HG02870 (cell line): ENCODE measurements around the gene SARS2.
A peak's percentile ranks its signal among the peaks of the same experiment; 100 is the strongest.
"Not testable (repeated sequence)": the region's sequence is repeated elsewhere in the genome, so short reads cannot be mapped to it uniquely, and the experiment has no call there.

Source experiments
- ATAC-seq: cut with Tn5 transposase; IDR thresholded peaks from one replicate; pipeline ENCODE4 v1.9.1; 2021; ENCODE audit warnings: mild to moderate bottlenecking, moderate library complexity; ENCODE audit not compliant: unreplicated experiment

Gene SARS2, protein sequence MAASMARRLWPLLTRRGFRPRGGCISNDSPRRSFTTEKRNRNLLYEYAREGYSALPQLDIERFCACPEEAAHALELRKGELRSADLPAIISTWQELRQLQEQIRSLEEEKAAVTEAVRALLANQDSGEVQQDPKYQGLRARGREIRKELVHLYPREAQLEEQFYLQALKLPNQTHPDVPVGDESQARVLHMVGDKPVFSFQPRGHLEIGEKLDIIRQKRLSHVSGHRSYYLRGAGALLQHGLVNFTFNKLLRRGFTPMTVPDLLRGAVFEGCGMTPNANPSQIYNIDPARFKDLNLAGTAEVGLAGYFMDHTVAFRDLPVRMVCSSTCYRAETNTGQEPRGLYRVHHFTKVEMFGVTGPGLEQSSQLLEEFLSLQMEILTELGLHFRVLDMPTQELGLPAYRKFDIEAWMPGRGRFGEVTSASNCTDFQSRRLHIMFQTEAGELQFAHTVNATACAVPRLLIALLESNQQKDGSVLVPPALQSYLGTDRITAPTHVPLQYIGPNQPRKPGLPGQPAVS

DNA sequence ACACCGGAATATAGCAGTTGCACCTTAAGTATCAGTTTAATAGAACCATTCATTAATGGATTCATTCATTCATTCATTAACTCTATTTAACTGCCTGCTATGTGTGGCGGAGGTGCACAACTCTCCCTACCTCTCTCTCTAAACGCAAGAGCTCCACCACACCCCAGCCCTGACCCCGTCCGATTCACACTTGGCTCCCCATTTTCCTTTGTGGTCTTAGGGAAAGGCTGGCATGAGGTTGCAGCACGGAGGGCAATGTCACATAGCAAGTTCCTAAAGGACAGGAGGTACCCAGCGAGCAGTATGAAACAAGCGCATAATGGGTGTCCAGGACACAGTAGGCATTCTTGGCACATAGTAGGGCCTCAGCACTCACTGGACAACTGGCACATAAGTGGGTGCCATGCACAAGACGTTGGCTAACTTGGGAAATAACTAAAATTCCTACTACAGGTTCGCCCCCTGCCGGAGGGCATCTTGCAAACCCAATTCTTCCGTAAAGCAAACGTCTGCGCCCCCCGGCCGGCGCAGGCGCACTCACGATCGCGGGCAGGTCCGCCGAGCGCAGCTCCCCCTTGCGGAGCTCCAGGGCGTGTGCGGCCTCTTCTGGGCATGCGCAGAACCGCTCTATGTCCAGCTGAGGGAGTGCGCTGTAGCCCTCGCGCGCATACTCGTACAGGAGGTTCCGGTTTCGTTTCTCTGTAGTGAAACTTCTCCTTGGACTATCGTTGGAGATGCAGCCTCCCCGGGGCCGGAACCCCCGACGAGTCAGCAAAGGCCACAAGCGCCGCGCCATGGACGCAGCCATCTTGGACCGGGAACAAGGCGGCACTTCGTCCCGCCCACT is at the start of gene SARS2:
Gene SARS2, minus strand, starts transcription at position 835 of the 847 bp plus-strand sequence. Its CDS starts 27 bp downstream, at position 808.
- peak; percentile 68 for ATAC-seq

DNA sequence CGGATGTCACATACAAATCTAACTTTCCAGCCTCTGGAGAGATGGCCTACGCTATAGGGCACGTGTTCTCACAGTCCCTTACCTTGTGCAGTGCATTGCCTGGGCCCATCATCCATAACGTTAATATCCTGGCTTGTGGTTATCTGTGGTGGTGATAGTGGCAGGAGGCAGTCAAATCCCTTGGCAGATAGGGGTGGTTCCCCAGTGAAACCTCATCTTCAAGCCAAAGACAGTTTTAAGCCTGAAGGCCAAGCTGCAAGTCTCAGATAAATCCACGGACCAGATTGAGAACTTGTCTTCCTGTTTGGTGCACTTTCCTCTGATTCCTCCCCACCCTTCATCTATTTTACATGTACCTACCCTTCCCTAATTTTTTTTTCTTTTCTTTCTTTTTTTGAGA is 49.2 kb upstream of the SARS2 start:
- no peak for ATAC-seq

DNA sequence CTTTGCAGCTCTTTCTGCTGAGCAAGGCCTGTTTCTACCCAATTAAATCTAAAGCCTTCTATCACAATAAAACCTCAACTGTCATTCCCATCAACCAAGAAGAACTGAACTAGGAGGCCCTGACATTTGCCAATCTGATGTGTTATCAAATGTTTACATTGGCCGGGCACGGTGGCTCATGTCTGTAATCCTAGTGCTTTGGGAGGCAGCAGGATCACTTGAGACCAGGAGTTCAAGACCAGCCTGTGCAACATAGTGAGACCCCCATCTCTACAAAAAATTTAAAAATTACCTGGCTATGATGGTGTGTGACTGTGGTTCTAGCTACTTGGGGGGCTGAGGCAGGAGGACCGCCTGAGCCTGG is 47.7 kb upstream of the SARS2 start:
- ATAC-seq: no peak

DNA sequence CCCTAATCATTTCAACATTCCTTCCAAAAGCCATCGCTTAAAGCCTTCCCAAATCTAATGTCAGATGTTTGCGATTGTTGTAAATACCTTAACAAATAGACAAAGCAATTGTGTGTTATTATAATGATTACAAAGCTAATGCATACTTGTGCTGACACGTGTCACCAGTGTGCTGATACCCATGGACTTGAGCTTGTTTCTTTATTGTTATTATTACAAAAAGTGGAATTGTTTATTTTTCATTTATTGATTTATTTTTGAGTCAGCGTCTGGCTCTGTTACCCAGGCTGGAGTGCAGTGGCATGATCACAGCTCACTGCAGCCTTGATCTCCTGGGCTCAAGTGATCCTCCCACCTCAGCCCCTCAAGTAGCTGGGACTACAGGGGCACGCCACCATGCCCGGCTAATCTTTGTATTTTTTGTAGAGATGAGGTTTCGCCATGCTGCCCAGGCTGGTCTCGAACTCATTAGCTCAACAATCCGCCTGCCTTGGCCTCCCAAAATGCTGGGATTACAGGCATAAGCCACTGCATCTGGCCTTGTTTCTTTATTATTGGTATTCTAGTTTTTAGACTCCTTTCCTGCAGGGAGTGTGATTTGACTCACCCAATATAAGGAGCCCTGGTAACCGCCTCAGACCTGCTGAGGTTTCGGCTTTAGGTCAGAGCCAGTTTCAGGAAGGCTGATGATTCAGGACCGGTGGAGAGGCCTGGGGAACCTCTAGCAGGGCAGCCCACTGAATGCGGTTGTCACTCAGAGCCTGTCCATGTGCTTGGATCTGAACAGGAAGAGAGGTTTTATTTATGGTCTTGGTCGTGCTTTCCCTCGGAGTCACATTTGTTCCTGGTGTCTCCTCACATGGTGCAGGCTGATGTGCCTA is 47.1 kb upstream of the SARS2 start:
- peak; percentile 95 for ATAC-seq

DNA sequence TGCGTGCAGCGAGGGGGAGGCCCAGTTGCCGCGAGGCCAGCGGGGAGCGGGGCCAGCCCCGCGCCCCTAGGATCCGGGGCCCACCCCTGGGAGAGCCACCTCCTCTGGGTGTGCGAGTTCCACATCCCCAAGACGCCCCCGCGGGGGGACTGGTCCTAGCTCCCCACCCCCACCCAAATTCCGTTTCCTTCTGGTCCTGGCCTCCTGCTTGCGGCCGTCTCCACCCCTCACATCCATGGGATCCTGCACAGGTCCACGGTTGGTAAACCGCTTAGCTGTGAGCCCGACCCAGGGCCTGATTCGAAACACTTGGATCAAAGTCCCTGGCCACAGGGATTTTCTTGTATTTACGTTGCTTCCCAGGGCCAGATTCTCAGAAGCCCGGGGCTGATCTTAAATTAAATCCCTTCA is 45.3 kb upstream of the SARS2 start:
- no peak for ATAC-seq

DNA sequence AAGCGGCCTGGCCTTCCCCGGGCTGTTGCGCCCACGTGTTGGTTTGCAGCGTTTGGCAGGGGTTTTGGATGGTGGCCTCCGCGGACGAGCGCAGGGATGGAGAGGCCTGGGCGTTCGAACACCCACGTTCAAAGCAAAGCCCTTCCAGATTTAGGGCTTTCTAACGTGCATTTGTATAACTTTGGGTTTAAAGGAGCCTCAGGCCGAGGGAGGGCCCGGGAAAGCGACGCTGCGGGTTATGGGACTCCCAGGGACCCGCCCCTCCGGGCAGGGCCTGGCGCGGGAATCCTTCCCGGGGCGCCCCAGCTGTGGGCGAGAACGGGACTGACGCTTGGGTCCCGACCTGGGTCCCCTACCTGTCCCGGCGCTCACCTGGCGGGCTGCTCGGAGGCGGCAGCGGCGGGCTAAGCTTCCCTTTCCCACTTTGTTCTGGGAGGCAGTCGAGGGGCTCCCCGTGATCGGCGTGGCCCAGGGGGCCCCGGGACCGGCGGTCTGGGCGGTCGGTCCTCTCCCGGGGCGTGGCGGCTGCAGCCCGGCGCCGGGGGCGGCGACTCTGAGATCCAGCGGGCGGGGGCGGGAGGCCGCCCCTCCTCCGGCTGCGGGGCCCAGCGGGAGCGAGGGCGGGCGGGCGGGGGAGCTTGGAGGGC is 44.8 kb upstream of the SARS2 start, which contains the start of gene FBXO17:
Gene FBXO17, minus strand, starts transcription at position 529 of the 647 bp plus-strand sequence. CDS start 25,423 bp downstream, outside the sequence.
- ATAC-seq: no peak

DNA sequence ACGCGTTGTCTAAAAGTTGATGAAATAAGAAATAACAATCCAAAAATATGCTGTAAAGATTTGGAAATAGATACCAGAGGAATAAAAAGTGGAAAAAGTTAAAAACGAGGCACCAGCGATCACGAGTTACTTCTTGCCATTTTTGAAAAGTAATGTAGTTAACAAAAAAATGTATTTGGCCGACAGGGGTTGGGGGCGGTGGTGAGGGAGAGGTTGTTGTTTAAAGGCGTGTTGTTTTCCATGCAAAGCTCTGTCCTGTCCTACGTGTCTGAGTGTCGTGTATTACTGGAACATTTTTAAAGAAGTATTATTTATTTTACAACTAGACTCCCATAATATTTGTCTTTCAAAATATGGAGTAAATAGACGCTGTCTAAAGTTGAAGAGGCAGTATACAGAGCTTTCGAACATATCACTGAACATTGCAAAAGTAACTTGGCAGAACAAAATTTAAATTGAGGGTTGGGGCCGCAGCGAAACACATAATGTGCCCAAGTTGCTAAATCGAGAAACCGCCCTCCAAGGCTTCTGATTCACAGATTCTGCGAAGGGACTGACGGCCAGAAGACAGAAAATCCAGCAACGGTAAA is 44.2 kb upstream of the SARS2 start:
- no peak for ATAC-seq

DNA sequence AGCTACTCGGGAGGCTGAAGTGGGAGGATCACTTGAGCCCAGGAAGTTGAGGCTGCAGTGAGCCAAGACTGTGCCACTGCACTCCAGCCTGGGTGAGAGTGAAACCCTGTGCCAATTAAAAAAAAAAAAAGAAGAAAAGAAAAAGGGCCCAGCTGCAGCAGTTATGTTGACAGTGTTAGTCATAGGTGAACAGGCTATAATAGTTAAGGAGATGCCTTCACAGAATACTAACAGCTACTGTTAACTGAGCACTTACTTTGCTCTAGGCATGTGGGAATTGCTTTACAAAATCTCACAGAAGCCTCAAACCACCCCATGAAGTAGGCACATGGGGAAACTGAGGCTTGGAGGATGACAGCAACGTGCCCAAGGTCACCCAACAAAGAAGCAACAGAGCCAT is 41.1 kb upstream of the SARS2 start:
- ATAC-seq: no peak

DNA sequence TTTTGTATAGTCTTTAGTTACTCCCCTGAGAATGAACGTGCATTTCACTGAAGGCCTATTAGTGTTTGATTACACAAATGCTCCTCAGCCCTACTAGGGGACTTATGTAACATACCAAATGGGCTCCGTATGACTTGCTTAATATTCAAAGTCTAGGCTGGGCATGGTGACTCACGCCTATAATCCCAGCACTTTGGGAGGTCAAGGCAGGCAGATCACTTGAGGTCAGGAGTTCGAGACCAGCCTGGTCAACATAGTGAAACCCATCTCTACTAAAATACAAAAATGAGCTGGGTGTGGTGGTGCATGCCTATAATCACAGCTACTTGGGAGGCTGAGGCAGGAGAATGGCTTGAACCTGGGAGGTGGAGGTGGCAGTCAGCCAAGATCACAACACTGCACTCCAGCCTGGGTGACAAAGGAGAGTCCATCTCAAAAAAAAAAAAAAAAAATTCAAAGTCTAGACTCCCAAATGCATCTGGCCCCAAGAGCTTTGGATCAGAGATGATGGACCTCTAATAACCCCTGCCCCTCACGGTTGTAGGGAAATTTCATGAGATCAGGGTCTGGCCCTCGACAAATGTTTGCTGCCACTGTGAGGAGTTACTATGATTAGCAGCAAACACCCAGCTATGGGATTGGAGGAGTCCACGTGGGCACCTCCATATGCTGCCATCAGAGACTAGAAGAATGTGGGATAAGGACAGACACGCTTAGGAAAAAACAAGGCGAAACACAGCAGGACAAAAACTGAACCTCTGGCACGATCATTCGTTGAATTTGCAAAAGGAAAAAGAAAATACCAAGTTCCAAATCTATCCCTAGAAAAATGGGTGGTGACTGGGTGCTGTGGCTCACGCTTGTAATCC is 40.3 kb upstream of the SARS2 start:
- no peak for ATAC-seq

DNA sequence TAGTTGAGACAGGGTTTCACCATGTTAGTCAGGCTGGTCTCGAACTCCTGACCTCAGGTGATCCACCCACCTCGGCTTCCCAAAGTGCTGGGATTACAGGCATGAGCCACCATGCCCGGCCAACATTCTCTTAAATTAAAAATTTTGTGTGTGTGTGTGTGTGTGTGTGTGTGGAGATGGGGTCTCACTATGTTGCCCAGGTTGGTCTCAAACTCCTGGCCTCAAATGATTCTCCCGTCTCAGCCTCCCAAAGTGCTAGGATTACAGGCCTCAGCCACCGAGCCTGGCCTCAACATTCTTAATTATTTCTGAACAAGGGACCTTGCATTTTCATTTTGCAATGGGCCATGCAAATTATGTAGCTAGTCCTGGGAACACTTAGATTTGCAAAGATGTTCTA is 35.6 kb upstream of the SARS2 start:
- ATAC-seq: not testable (repeated sequence)

DNA sequence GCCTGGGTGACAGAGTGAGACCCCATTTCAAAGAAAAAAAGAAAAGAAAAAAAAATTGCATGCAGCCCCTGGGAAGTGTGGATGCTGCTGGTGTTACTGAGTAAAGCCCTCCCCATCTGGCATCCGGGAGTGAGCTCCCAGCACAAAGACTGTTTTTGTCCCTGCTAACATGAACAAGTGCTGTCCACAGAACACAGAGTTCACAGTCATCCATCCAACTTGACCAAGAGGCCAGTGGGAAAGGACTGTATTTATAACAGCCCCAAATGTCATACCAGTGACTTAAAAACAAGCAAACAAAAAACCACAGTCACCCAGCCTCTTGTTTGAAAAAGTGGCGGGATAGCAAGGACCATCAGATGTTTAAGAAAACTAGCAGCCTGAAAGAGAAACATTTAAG is 34.2 kb upstream of the SARS2 start:
- ATAC-seq: no peak

DNA sequence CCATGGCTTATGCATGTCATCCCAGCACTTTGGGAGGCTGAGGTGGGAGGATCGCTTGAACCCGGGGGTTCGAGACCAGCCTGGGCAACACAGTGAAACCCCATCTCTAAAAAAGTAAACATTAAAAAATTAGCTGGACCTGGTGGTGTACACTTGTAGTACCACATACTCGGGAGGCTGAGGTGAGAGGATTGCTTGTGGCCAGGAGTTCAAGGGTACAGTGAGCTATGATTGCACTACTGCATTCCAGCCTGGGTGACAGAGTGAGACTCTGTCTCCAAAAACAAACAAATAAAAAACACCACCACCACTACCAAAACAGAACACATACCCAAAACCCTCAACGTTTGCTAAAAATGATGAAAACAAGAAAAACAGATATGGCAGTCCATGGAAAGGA is 29.1 kb upstream of the SARS2 start:
- no peak for ATAC-seq

DNA sequence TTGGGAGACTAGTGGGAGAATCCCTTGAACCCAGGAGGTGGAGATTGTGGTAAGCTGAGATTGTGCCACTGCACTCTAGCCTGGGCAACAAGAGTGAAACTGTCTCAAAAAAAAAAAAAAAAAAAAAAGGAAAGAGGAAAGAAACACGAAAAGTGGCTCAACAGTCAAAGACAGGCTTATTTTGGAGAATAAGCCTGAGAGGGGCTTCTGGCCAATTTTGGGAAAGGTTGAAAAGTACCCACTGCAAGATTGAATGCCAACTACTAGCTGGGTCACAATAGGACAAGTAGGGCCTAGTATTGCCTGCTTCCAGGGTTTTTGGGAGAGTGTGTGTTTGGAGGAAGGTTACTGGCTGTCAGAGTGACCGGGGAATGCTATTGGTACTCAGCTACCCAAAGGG is 27.7 kb upstream of the SARS2 start:
- no peak for ATAC-seq

DNA sequence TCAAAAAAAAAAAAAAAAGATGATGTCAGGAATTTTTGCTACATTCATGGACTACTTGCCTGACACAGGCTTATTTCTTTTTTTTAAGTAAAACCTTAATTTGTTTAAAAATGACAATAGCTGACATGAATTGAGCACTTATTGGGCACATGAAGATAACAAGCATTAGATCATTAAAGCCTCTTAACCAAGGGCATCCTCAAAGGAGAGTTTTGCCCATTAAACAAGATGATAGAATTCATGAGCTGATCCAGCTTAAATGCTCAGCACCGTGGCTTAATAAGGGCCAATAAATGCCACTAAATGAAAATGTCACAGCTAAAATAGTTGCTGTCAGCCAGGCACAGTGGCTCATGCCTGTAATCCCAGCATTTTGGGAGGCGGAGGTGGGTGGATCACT is 25.7 kb upstream of the SARS2 start:
- ATAC-seq: no peak

DNA sequence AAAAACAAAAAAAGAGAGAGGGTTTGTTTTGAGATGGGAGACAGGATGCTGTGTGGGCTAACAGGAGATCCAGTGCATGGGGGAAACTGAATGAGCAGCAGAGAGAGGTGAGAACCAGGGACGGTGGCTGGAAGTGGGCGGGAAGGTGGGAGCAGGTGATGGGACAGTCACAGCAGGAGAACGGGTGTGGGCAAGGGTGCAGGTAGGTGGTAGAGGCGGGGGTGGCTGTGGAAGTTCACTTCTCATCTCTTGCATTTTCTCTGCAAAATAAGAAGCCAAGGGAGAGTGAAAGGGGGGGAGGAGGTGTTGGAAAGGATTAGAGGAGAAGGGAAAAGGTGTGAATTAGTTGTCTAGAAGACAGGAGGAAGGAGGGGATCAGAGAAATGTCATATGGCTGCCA is 23.1 kb upstream of the SARS2 start:
- no peak for ATAC-seq

DNA sequence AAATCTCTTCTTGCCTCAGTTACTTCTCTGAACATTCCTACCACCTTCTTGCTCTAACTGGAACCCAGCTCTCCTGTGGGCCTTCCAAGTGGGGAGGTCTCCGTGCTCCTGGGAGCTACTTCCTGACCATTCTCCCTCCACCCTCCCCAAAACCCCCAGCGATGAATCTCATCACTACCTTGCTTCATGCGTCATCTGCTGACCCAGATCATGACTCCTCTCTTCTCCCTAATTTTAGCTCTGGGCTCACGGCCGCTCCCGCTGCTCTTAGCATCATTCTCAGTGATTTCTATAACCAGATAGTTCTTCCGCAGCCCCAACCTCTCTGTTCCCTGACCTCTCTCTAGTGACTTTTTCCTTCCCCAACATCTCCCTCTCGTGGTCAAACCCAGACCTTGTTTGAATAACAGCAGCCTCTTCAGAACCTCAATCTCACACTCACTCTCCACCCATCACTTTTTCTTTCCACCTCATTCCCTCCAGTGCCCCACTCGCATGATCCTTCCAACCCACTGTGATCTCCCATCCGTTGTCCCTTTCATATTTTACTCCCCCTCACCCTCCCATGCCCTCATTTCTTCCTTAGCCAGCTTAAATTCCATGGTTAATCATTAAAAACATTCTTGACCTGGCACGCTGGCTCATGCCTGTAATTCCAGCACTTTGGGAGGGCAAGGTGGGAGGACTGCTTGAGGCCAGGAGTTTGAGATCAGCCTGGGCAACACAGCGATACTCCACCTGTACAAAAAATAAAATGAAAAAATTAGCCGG is 22.0 kb upstream of the SARS2 start:
- ATAC-seq: no peak

DNA sequence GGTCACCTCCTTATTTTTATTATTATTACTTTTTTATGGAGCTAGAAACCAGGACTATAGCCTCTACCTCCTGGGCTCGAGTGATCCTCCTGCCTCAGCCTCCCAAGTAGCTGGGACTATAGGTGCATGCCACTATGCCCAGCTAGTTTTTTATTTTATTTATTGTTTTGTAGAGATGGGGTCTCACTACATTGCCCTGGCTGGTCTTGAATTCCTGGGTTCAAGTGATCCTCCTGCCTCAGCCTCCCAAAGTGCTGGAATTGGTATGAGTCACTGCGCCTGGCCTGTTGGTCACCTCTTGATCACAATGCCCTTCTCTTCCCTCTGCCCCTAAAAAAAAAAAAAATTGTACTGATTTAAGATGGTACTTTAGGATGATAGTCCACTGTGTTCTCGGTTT is 20.6 kb upstream of the SARS2 start:
- ATAC-seq: no peak
